ENCODE measurements around the gene KCNC2. TPM values are rescaled to one million over a fixed set of nuclear protein-coding genes. Genes with fewer than 3 reads are reported as not detected.

Gene KCNC2
- total and polyA plus RNA-seq, 7 donors = under 0.01 to 1.1 (median 0.41) TPM; not detected in 2

DNA sequence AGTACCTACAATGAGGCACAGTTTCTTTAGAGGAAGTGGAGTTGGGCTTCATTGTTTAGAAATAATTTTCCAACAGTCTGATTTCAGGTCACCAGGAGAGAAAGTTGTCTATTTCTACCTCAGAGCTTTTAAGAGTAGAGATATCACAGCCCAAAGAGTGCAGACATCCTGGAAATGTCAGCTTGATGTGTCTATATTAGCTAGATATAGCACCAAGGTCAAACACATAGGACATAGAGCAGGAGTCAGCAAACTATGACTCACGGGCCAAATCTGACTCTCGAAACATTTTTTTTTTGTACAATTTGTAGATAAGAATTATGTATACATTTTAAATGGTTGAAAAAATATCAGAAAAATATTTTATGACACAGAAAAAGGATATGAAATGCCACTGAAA lies 53.7 kb downstream of the KCNC2 start:
- WGBS, 2 donors = 74 to 75% methylated on average over 2 of the region's 2 CpGs
- H3K4me1 ChIP-seq = no peaks in the 10 kb centered on the region
- TF ChIP-seq POLR2AphosphoS5 (IDR thresholded peaks at IDR 0.05) (no peak), EP300 (IDR thresholded peaks at IDR 0.05) (no peak), POLR2A (IDR thresholded peaks at IDR 0.05) (no peak)
- no peak overlapping the region for H3K4me3 ChIP-seq
- intact Hi-C loops (cut with DNase I) = no loop called here
- DNase-seq = no peak
- no peaks in the 10 kb centered on the region for H3K27me3 ChIP-seq
- H3K27ac ChIP-seq = no peak overlapping the region
- H3K9me3 ChIP-seq = no peaks in the 10 kb centered on the region
- no peaks in the 10 kb centered on the region for H3K36me3 ChIP-seq

GRCh38 chr12:75154388-75154787 lies 55.3 kb downstream of the KCNC2 start:
- WGBS, 2 donors = 70 to 82% methylated on average over 1 of the region's 1 CpG
- H3K27me3 ChIP-seq = no peaks in the 10 kb centered on the region
- intact Hi-C loops (cut with DNase I) = no loop called here

DNA sequence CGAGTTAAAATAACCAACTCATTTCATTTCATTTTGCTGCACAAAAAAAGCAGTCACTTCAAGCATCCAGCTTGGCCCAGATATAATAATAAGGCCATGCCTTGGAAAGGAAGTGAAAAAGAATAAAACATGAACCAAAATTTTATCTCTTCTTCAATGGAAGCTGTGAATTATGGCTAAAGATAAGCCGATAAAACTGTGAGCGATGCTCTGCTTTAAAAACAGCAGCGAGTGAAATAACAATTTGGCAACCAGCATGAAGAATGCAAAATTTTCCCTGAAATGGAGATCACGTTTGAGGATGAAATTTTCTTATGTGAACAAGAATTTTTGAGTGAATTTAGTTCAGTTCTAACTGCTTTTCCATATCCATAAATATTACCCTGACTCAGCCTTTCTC lies 70.4 kb downstream of the KCNC2 start:
- no peak overlapping the region for H3K27ac ChIP-seq
- no peaks in the 10 kb centered on the region for H3K27me3 ChIP-seq
- intact Hi-C loops (cut with DNase I) = no loop called here
- no peak overlapping the region for H3K4me3 ChIP-seq
- no peak for TF ChIP-seq POLR2AphosphoS5 (IDR thresholded peaks at IDR 0.05)
- no peak for TF ChIP-seq EP300 (IDR thresholded peaks at IDR 0.05)
- TF ChIP-seq, protein P1, sequence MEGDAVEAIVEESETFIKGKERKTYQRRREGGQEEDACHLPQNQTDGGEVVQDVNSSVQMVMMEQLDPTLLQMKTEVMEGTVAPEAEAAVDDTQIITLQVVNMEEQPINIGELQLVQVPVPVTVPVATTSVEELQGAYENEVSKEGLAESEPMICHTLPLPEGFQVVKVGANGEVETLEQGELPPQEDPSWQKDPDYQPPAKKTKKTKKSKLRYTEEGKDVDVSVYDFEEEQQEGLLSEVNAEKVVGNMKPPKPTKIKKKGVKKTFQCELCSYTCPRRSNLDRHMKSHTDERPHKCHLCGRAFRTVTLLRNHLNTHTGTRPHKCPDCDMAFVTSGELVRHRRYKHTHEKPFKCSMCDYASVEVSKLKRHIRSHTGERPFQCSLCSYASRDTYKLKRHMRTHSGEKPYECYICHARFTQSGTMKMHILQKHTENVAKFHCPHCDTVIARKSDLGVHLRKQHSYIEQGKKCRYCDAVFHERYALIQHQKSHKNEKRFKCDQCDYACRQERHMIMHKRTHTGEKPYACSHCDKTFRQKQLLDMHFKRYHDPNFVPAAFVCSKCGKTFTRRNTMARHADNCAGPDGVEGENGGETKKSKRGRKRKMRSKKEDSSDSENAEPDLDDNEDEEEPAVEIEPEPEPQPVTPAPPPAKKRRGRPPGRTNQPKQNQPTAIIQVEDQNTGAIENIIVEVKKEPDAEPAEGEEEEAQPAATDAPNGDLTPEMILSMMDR (IDR thresholded peaks at IDR 0.05) = no peak
- TF ChIP-seq POLR2A (IDR thresholded peaks at IDR 0.05) = no peak
- H3K9me3 ChIP-seq = no peaks in the 10 kb centered on the region
- H3K4me1 ChIP-seq = no peaks in the 10 kb centered on the region
- DNase-seq = no peak
- no peaks in the 10 kb centered on the region for H3K36me3 ChIP-seq
- 85 to 89% methylated on average over 5 of the region's 5 CpGs for WGBS, 2 donors

More at GRCh38 chr12:75154388-75154787, 55.3 kb downstream of the KCNC2 start:
- TF ChIP-seq EP300 (IDR thresholded peaks at IDR 0.05) (no peak), POLR2AphosphoS5 (IDR thresholded peaks at IDR 0.05) (no peak), POLR2A (IDR thresholded peaks at IDR 0.05) (no peak)
- TF ChIP-seq, protein P1 (IDR thresholded peaks at IDR 0.05) = no peak
- no peak overlapping the region for H3K4me3 ChIP-seq
- H3K9me3 ChIP-seq = no peaks in the 10 kb centered on the region
- no peak for DNase-seq
- no peaks in the 10 kb centered on the region for H3K36me3 ChIP-seq
- no peak overlapping the region for H3K27ac ChIP-seq
- H3K4me1 ChIP-seq = no peaks in the 10 kb centered on the region

- intact Hi-C loops (cut with DNase I) = no loop called here
- Histone ChIP-seq H3K4me1 (no peaks in the 10 kb centered on the region), H3K4me3 (no peak overlapping the region), H3K36me3 (no peaks in the 10 kb centered on the region), H3K27ac (no peak overlapping the region), H3K27me3 (no peaks in the 10 kb centered on the region), H3K9me3 (no peaks in the 10 kb centered on the region)
- DNase-seq = no peak
- TF ChIP-seq EP300 (IDR thresholded peaks at IDR 0.05) (no peak), POLR2A (IDR thresholded peaks at IDR 0.05) (no peak), POLR2AphosphoS5 (IDR thresholded peaks at IDR 0.05) (no peak)
- TF ChIP-seq, protein P1 (IDR thresholded peaks at IDR 0.05) = no peak
Observed at GRCh38 chr12:75137896-75138295, 71.7 kb downstream of the KCNC2 start.

GRCh38 chr12:75135026-75135425 lies 74.6 kb downstream of the KCNC2 start:
- Histone ChIP-seq H3K36me3 (no peaks in the 10 kb centered on the region), H3K9me3 (no peaks in the 10 kb centered on the region), H3K27me3 (no peaks in the 10 kb centered on the region), H3K4me3 (no peak overlapping the region), H3K27ac (no peak overlapping the region), H3K4me1 (no peaks in the 10 kb centered on the region)
- 52 to 69% methylated on average over 1 of the region's 1 CpG for WGBS, 2 donors
- intact Hi-C loops (cut with DNase I) = no loop called here
- TF ChIP-seq, protein P1 (IDR thresholded peaks at IDR 0.05) = no peak
- no peak for TF ChIP-seq POLR2AphosphoS5 (IDR thresholded peaks at IDR 0.05)
- TF ChIP-seq POLR2A (IDR thresholded peaks at IDR 0.05) = no peak
- no peak for TF ChIP-seq EP300 (IDR thresholded peaks at IDR 0.05)
- no peak for DNase-seq
